GM12878 (cell line): ENCODE data around the gene DQX1. TPM values are rescaled to one million over a fixed set of nuclear protein-coding genes. Genes with fewer than 3 reads are reported as not detected.

ENCODE experiments used
- CHD2 ChIP-seq: IDR thresholded peaks from 2 replicates; pipeline ENCODE4 v1.6.1; 2011; ENCODE audit warnings: low read depth, low read length, improper control_type of control experiment, borderline replicate concordance
- DPF2 ChIP-seq: fragments of 450-650 bp; IDR thresholded peaks from 2 replicates; pipeline ENCODE4 v1.6.1; 2017; ENCODE audit warnings: mild to moderate bottlenecking
- IRF5 ChIP-seq: fragments of 450-650 bp; IDR thresholded peaks from 2 replicates; pipeline ENCODE4 v1.6.1; 2017; ENCODE audit warnings: borderline replicate concordance
- KLF5 ChIP-seq: fragments of 450-650 bp; IDR thresholded peaks from 2 replicates; pipeline ENCODE4 v1.6.1; 2014; ENCODE audit warnings: mild to moderate bottlenecking; ENCODE audit not compliant: partially characterized antibody
- NR2F1 ChIP-seq: fragments of 450-650 bp; conservative IDR thresholded peaks from 2 replicates; pipeline ENCODE4 v1.6.1; 2017; ENCODE audit warnings: mild to moderate bottlenecking
- NRF1 ChIP-seq: conservative IDR thresholded peaks from 2 replicates; pipeline ENCODE4 v1.6.1; 2011; ENCODE audit warnings: mild to moderate bottlenecking, low read depth, low read length, improper control_type of control experiment
- POLR2AphosphoS5 ChIP-seq: IDR thresholded peaks from 2 replicates; pipeline ENCODE4 v1.6.1; 2011; ENCODE audit warnings: mild to moderate bottlenecking, low read length, inconsistent platforms
- RAD21 ChIP-seq: IDR thresholded peaks from 2 replicates; pipeline ENCODE4 v1.6.1; 2011; ENCODE audit warnings: mild to moderate bottlenecking, low read depth, low read length, moderate library complexity; ENCODE audit not compliant: insufficient read depth
- RB1 ChIP-seq: fragments of 450-650 bp; formaldehyde crosslinking; IDR thresholded peaks from 2 replicates; pipeline ENCODE4 v1.6.1; 2017; ENCODE audit warnings: mild to moderate bottlenecking, borderline replicate concordance
- RBBP5 ChIP-seq: fragments of 200-600 bp; sonication (generic); conservative IDR thresholded peaks from 2 replicates; pipeline ENCODE4 v1.6.1; 2016
- polyA plus RNA-seq, 11 experiments: library from polyadenylated mRNA; depleted of rRNA in 4 of 11; unstranded in 6 of 11; stranded (reverse) in 5 of 11; fragments of >200 nt; fragmentation: Nextera tagmentation in 4 of 11; fragmentation: Illumina TruSeq in 1 of 11; extraction: Ambion mirVana in 4 of 11; extraction: Trizol in 1 of 11; gene quantifications; 1 replicate in 1 of 11; 2 replicates in 10 of 11; pipeline versions ENCODE4 v1.2.1 to v1.2.3, GENCODE V29; 2011 to 2016; ENCODE audit warnings: inconsistent platforms in 2 of 11, missing spikeins in 2 of 11, low read depth in 1 of 11
- total RNA-seq, 4 experiments: library from RNA; depleted of rRNA in 3 of 4; stranded (reverse); fragments of >200 nt in 3 of 4; fragmentation: Illumina TruSeq in 1 of 4; extraction: Trizol in 1 of 4; gene quantifications; 2 replicates each; pipeline versions ENCODE4 v1.2.1 to v1.2.3, GENCODE V29; 2013 to 2021
- TF ChIP-seq, protein P1 (sequence below), 3 experiments: IDR thresholded peaks in 2 of 3; conservative IDR thresholded peaks in 1 of 3; 2 replicates each; pipeline ENCODE4 v1.5.1; 2011; ENCODE audit warnings: low read depth in 3 of 3, low read length in 3 of 3, mild to moderate bottlenecking in 3 of 3, control low read depth in 2 of 3, moderate library complexity in 2 of 3, inconsistent platforms in 1 of 3, mixed read lengths in 1 of 3; ENCODE audit not compliant: control insufficient read depth in 2 of 3, insufficient read depth in 1 of 3; ENCODE audit errors: extremely low read depth in 1 of 3

DQX1 gene
- total and polyA plus RNA-seq, 10 of the 15 experiments (the other 5 are each of a cell fraction or from before 2014, with no cell fraction given): 0.34 to 2.1 (median 0.86) TPM

GRCh38 chr2:74572178-74572925, 46.3 kb upstream of the DQX1 start (continued):
- TF ChIP-seq, protein P1, sequence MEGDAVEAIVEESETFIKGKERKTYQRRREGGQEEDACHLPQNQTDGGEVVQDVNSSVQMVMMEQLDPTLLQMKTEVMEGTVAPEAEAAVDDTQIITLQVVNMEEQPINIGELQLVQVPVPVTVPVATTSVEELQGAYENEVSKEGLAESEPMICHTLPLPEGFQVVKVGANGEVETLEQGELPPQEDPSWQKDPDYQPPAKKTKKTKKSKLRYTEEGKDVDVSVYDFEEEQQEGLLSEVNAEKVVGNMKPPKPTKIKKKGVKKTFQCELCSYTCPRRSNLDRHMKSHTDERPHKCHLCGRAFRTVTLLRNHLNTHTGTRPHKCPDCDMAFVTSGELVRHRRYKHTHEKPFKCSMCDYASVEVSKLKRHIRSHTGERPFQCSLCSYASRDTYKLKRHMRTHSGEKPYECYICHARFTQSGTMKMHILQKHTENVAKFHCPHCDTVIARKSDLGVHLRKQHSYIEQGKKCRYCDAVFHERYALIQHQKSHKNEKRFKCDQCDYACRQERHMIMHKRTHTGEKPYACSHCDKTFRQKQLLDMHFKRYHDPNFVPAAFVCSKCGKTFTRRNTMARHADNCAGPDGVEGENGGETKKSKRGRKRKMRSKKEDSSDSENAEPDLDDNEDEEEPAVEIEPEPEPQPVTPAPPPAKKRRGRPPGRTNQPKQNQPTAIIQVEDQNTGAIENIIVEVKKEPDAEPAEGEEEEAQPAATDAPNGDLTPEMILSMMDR (IDR thresholded peaks at IDR 0.05 in 2 of 3, conservative IDR thresholded peaks at IDR 0.05 in 1 of 3; ENCODE audit: control insufficient read depth in 2 of 3, extremely low read depth in 1 of 3, insufficient read depth in 1 of 3, low read depth in 3 of 3, low read length in 3 of 3): peak; percentile 4 to 46 (median 46); a peak in 3 of 6 replicates
- TF ChIP-seq NR2F1 (peak; percentile 74), DPF2 (no peak), CHD2 (no peak), RB1 (no peak), POLR2AphosphoS5 (no peak), RBBP5 (no peak), KLF5 (no peak), RAD21 (peak; percentile 35; the same call in 1 of the 2 replicates), IRF5 (no peak), NRF1 (no peak)
